Hindlimb muscle (tissue), 1 donor: Measurements from ENCODE around the gene TMEM91. TPM values are rescaled to one million over a fixed set of nuclear protein-coding genes. Genes with fewer than 3 reads are reported as not detected.
A peak's percentile ranks its signal among the peaks of the same experiment; 100 is the strongest.

Experiments used
- DNase-seq: peaks from one replicate; pipeline ENCODE4 v3.0.0-alpha.2; 2013
- polyA plus RNA-seq: library from polyadenylated mRNA; unstranded; fragments of 120-200 nt; gene quantifications from one replicate; pipeline ENCODE4 v1.2.1, GENCODE V29; 2013; ENCODE audit not compliant: insufficient read length

The TMEM91 gene
- polyA plus RNA-seq, 1 donor: 6.8 TPM

- DNase-seq: no peak
Observed at GRCh38 chr19:41412953-41413352, 36.6 kb downstream of the TMEM91 start.

GRCh38 chr19:41413947-41414346 is 37.6 kb downstream of the TMEM91 start:
- DNase-seq: no peak

- no peak for DNase-seq
Observed at GRCh38 chr19:41414461-41414860, 38.1 kb downstream of the TMEM91 start.

- no peak for DNase-seq
Observed at GRCh38 chr19:41415154-41415571, 38.8 kb downstream of the TMEM91 start.

- DNase-seq: no peak
Observed at GRCh38 chr19:41416194-41416674, 39.9 kb downstream of the TMEM91 start.

- no peak for DNase-seq
Observed at GRCh38 chr19:41420101-41420880, 44.0 kb downstream of the TMEM91 start.

GRCh38 chr19:41421314-41421713 is 45.0 kb downstream of the TMEM91 start:
- DNase-seq: no peak

- DNase-seq: no peak
Observed at GRCh38 chr19:41421973-41422372, 45.6 kb downstream of the TMEM91 start.

- DNase-seq: no peak
Observed at GRCh38 chr19:41422456-41422855, 46.1 kb downstream of the TMEM91 start.

GRCh38 chr19:41422955-41423354 is 46.6 kb downstream of the TMEM91 start:
- DNase-seq: no peak

GRCh38 chr19:41424335-41425173 is 48.2 kb downstream of the TMEM91 start:
- DNase-seq: no peak

- no peak for DNase-seq
Observed at GRCh38 chr19:41425174-41426115, 49.1 kb downstream of the TMEM91 start.

GRCh38 chr19:41426116-41426841 is 49.9 kb downstream of the TMEM91 start:
- no peak for DNase-seq

- DNase-seq: peak; percentile 67
Observed at GRCh38 chr19:41426952-41427646, 50.8 kb downstream of the TMEM91 start, which contains the start of gene B3GNT8. Gene B3GNT8, minus strand, starts transcription at chr19:41427374. Its CDS starts 596 bp downstream, at chr19:41426778.

GRCh38 chr19:41427647-41428480 is 51.5 kb downstream of the TMEM91 start:
- no peak for DNase-seq

GRCh38 chr19:41428481-41428859 is 52.1 kb downstream of the TMEM91 start:
- DNase-seq: no peak

GRCh38 chr19:41430922-41431321 is 54.6 kb downstream of the TMEM91 start:
- DNase-seq: no peak

GRCh38 chr19:41431426-41432386 is 55.4 kb downstream of the TMEM91 start:
- DNase-seq: no peak

- DNase-seq: no peak
Observed at GRCh38 chr19:41433171-41433570, 56.8 kb downstream of the TMEM91 start.
